WTC11 (cell line): ENCODE measurements around the gene ZNF775. TPM values are rescaled to one million over a fixed set of nuclear protein-coding genes. Genes with fewer than 3 reads are reported as not detected.

Experiments
- ATAC-seq: fragments of 200-7000 bp; cut with Tn5 transposase; 2 replicates; pipeline ENCODE4 v1.10.0; 2021; ENCODE audit warnings: mild to moderate bottlenecking, moderate library complexity
- CTCF ChIA-PET: fragments of 300-600 bp; sonication (Branson Sonifier 250); formaldehyde crosslinking; loops from one replicate; lab custom pipeline; 2021; ENCODE audit warnings: antibody characterized with exemption; lab: Charles Lee
- POLR2A ChIA-PET: fragments of 350-600 bp; sonication (Branson Sonifier 250); formaldehyde crosslinking; loops from one replicate; lab custom pipeline; 2021; ENCODE audit warnings: antibody characterized with exemption; lab: Charles Lee
- DNase-seq: peaks from one replicate; pipeline ENCODE4 v3.0.0; 2021; ENCODE audit warnings: low spot score
- H3K27ac Mint-ChIP-seq: 2 replicates; pipeline ENCODE4 v1.8.0; 2021; ENCODE audit warnings: mixed read lengths
- H3K27me3 Mint-ChIP-seq: 2 replicates; pipeline ENCODE4 v1.8.0; 2021; ENCODE audit warnings: low read depth, mild to moderate bottlenecking, moderate library complexity, mixed read lengths
- H3K36me3 Mint-ChIP-seq: 2 replicates; pipeline ENCODE4 v1.8.0; 2021; ENCODE audit warnings: mixed read lengths
- H3K4me1 Mint-ChIP-seq: 2 replicates; pipeline ENCODE4 v1.8.0; 2022; ENCODE audit warnings: mixed read lengths
- H3K4me3 Mint-ChIP-seq: 2 replicates; pipeline ENCODE4 v1.8.0; 2021; ENCODE audit warnings: mild to moderate bottlenecking, moderate library complexity, mixed read lengths
- H3K9me3 Mint-ChIP-seq: 2 replicates; pipeline ENCODE4 v1.8.0; 2021; ENCODE audit warnings: mixed read lengths
- CBFB ChIP-seq: sonication (generic); formaldehyde crosslinking; IDR thresholded peaks from 2 replicates; pipeline ENCODE4 v1.8.1; 2022; ENCODE audit warnings: mild to moderate bottlenecking, low read depth, missing genetic modification reagents
- CREM ChIP-seq: sonication (generic); formaldehyde crosslinking; IDR thresholded peaks from 2 replicates; pipeline ENCODE4 v1.8.1; 2022; ENCODE audit warnings: mild to moderate bottlenecking, missing genetic modification reagents, moderate library complexity
- EMX1 ChIP-seq: fragments of 250-450 bp; sonication (Bioruptor Pico); IDR thresholded peaks from 2 replicates; pipeline ENCODE4 v1.8.0; 2021; ENCODE audit warnings: mild to moderate bottlenecking
- FOXP1 ChIP-seq: sonication (generic); formaldehyde crosslinking; IDR thresholded peaks from 2 replicates; pipeline ENCODE4 v1.8.0; 2022; ENCODE audit warnings: missing genetic modification reagents, mild to moderate bottlenecking, moderate library complexity, borderline replicate concordance
- FOXP4 ChIP-seq: sonication (generic); formaldehyde crosslinking; IDR thresholded peaks from 2 replicates; pipeline ENCODE4 v1.8.0; 2022; ENCODE audit warnings: mild to moderate bottlenecking, missing genetic modification reagents
- IRF1 ChIP-seq: sonication (generic); formaldehyde crosslinking; IDR thresholded peaks from 2 replicates; pipeline ENCODE4 v1.8.0; 2023; ENCODE audit warnings: missing genetic modification reagents
- IRF2 ChIP-seq: sonication (generic); formaldehyde crosslinking; IDR thresholded peaks from 2 replicates; pipeline ENCODE4 v1.8.0; 2022; ENCODE audit warnings: low read depth, missing genetic modification reagents, borderline replicate concordance
- MXD4 ChIP-seq: fragments of 250-450 bp; sonication (Bioruptor Pico); IDR thresholded peaks from 2 replicates; pipeline ENCODE4 v1.8.0; 2021; ENCODE audit warnings: mild to moderate bottlenecking, moderate library complexity, borderline replicate concordance
- NFE2L1 ChIP-seq: sonication (generic); formaldehyde crosslinking; IDR thresholded peaks from 2 replicates; pipeline ENCODE4 v1.8.1; 2023; ENCODE audit warnings: missing genetic modification reagents
- NFYB ChIP-seq: sonication (generic); formaldehyde crosslinking; conservative IDR thresholded peaks from 2 replicates; pipeline ENCODE4 v1.8.0; 2022; ENCODE audit warnings: low read depth, missing genetic modification reagents
- NR1H2 ChIP-seq: sonication (generic); formaldehyde crosslinking; IDR thresholded peaks from 2 replicates; pipeline ENCODE4 v1.9.0; 2021; ENCODE audit warnings: mild to moderate bottlenecking, moderate library complexity, missing genetic modification reagents
- NR3C1 ChIP-seq: sonication (generic); formaldehyde crosslinking; conservative IDR thresholded peaks from 2 replicates; pipeline ENCODE4 v1.8.1; 2023; ENCODE audit warnings: low read depth, mild to moderate bottlenecking, missing genetic modification reagents
- PRRX2 ChIP-seq: fragments of 250-450 bp; sonication (Bioruptor Pico); IDR thresholded peaks from 2 replicates; pipeline ENCODE4 v1.8.0; 2021; ENCODE audit warnings: mild to moderate bottlenecking
- ZNF232 ChIP-seq: sonication (generic); formaldehyde crosslinking; IDR thresholded peaks from 2 replicates; pipeline ENCODE4 v1.8.0; 2022; ENCODE audit warnings: mild to moderate bottlenecking, missing genetic modification reagents
- ZNF425 ChIP-seq: fragments of 250-450 bp; sonication (Bioruptor Pico); conservative IDR thresholded peaks from 2 replicates; pipeline ENCODE4 v1.9.0; 2021; ENCODE audit warnings: mild to moderate bottlenecking
- ZSCAN18 ChIP-seq: fragments of 250-450 bp; sonication (Bioruptor Pico); IDR thresholded peaks from 2 replicates; pipeline ENCODE4 v2.1.2; 2022; ENCODE audit warnings: mild to moderate bottlenecking, moderate library complexity
- total RNA-seq: library from RNA; stranded (reverse); gene quantifications from 3 replicates; pipeline ENCODE4 v1.2.3, GENCODE V29; 2021
- TF ChIP-seq, protein P1 (sequence below): sonication (generic); formaldehyde crosslinking; IDR thresholded peaks from 2 replicates; pipeline ENCODE4 v1.8.0; 2022; ENCODE audit warnings: mild to moderate bottlenecking, missing genetic modification reagents
- TF ChIP-seq, protein P2 (sequence below): fragments of 250-450 bp; sonication (Bioruptor Pico); IDR thresholded peaks from 2 replicates; pipeline ENCODE4 v1.9.0; 2021; ENCODE audit warnings: mild to moderate bottlenecking, borderline replicate concordance
- TF ChIP-seq, protein P3 (sequence below): fragments of 250-450 bp; sonication (Bioruptor Pico); IDR thresholded peaks from 2 replicates; pipeline ENCODE4 v1.9.0; 2021; ENCODE audit warnings: mild to moderate bottlenecking

ZNF775 gene
- total RNA-seq, 1 experiment from 2014 or later: 25.4 TPM

- TF ChIP-seq, protein P1, sequence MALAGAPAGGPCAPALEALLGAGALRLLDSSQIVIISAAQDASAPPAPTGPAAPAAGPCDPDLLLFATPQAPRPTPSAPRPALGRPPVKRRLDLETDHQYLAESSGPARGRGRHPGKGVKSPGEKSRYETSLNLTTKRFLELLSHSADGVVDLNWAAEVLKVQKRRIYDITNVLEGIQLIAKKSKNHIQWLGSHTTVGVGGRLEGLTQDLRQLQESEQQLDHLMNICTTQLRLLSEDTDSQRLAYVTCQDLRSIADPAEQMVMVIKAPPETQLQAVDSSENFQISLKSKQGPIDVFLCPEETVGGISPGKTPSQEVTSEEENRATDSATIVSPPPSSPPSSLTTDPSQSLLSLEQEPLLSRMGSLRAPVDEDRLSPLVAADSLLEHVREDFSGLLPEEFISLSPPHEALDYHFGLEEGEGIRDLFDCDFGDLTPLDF (CRISPR knock-in tag): no peak
- TF ChIP-seq NR1H2 (CRISPR knock-in tag): no peak
- no peak for TF ChIP-seq FOXP1 (CRISPR knock-in tag)
- TF ChIP-seq CREM: no peak
Measured at GRCh38 chr7:150374026-150374425, 5.1 kb upstream of the ZNF775 start (continued).

DNA sequence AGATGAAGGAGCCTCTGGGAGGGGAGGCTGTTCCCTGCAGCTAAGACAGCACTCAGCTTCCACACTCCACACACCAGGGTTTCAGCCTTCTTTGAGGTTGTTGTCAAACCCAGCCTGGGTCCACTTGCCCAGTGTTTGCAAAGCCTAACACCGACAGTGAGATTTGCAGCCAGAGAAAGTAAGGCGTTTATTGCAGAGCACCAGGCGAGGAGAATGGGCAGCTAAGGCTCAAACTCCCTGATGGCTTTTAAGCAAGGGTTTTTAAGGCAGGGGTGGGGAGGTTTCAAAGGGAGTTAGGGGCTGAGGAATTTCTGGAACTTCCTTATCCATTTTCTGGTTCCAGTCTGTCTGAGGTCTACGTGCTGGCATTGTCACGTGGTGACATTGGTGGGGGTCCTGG, 4.7 kb upstream of the ZNF775 start:
- H3K4me1 Mint-ChIP-seq: peaks cover 68% of the 10 kb centered on the region
- H3K9me3 Mint-ChIP-seq: no peaks in the 10 kb centered on the region
- ChIA-PET POLR2A (no interaction called here), CTCF (interaction anchor here (1.2 kb wide), 1 partner anchor 9 kb away, joined by 3 read pairs; no protein-coding TSS in a partner anchor)
- H3K27me3 Mint-ChIP-seq: no peaks in the 10 kb centered on the region
- DNase-seq: peak; percentile 8
- TF ChIP-seq, protein P2, sequence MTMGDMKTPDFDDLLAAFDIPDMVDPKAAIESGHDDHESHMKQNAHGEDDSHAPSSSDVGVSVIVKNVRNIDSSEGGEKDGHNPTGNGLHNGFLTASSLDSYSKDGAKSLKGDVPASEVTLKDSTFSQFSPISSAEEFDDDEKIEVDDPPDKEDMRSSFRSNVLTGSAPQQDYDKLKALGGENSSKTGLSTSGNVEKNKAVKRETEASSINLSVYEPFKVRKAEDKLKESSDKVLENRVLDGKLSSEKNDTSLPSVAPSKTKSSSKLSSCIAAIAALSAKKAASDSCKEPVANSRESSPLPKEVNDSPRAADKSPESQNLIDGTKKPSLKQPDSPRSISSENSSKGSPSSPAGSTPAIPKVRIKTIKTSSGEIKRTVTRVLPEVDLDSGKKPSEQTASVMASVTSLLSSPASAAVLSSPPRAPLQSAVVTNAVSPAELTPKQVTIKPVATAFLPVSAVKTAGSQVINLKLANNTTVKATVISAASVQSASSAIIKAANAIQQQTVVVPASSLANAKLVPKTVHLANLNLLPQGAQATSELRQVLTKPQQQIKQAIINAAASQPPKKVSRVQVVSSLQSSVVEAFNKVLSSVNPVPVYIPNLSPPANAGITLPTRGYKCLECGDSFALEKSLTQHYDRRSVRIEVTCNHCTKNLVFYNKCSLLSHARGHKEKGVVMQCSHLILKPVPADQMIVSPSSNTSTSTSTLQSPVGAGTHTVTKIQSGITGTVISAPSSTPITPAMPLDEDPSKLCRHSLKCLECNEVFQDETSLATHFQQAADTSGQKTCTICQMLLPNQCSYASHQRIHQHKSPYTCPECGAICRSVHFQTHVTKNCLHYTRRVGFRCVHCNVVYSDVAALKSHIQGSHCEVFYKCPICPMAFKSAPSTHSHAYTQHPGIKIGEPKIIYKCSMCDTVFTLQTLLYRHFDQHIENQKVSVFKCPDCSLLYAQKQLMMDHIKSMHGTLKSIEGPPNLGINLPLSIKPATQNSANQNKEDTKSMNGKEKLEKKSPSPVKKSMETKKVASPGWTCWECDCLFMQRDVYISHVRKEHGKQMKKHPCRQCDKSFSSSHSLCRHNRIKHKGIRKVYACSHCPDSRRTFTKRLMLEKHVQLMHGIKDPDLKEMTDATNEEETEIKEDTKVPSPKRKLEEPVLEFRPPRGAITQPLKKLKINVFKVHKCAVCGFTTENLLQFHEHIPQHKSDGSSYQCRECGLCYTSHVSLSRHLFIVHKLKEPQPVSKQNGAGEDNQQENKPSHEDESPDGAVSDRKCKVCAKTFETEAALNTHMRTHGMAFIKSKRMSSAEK (CRISPR knock-in tag): 0 out of 2 replicates have a peak, but pooled peaks have one; percentile 23
- TF ChIP-seq NR3C1: no peak
- peaks cover 32% of the 10 kb centered on the region for H3K36me3 Mint-ChIP-seq
- H3K4me3 Mint-ChIP-seq: no peak overlapping the region
- no peak for ATAC-seq
- H3K27ac Mint-ChIP-seq: peak overlapping the region; percentile 92

DNA sequence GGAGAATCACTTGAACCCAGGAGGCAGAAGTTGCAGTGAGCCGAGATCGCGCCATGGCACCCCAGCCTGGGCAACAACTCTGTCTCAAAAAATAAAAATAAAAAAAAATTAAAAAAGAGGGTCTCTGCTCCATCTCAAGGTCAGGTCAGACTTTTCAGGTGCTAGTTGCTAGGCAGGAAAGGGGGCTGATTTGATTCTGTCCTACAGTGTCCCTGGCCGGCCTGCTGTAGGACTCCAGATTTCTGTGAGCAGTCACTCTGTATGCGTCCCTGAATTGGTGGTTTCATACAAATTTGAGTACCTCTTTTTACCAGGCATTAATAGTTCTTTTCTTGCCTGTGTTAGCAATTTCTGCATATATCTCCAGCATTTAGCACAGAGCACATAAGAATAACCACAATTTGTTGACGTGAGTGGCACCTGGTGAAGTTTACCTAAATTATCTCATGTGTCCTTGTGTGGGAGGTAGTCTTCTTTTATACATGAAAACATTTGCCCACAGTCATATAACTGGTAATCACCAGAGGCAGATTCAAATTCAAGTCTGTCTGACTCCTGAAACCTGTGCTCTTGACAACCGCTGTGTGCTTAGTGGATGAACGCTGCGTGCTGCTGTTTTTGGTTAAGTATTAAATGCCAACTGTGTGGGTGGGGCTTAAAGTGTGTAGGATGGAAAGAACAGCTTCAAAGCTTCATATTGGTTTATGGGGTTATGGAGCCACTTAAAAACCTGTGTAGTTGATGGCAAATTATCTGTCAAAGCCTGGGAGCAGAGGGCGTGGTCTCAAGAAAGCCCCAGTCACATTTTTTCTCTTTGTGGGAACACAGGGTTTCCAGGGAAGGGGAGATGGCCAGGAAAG, 3.2 kb upstream of the ZNF775 start:
- ChIA-PET POLR2A (no interaction called here), CTCF (no interaction called here)
- Mint-ChIP-seq H3K9me3 (no peaks in the 10 kb centered on the region), H3K4me3 (no peak overlapping the region), H3K4me1 (peaks cover 67% of the 10 kb centered on the region), H3K27ac (peak overlapping the region; percentile 88), H3K27me3 (no peaks in the 10 kb centered on the region), H3K36me3 (peaks cover 27% of the 10 kb centered on the region)
- DNase-seq: peak; percentile 4
- ATAC-seq: no peak
- no peak for TF ChIP-seq IRF1
- TF ChIP-seq, protein P3, sequence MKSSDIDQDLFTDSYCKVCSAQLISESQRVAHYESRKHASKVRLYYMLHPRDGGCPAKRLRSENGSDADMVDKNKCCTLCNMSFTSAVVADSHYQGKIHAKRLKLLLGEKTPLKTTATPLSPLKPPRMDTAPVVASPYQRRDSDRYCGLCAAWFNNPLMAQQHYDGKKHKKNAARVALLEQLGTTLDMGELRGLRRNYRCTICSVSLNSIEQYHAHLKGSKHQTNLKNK: no peak
- TF ChIP-seq MXD4 (CRISPR knock-in tag): no peak
- no peak for TF ChIP-seq CBFB
- TF ChIP-seq NFE2L1: no peak
- no peak for TF ChIP-seq NFYB (CRISPR knock-in tag)
- TF ChIP-seq PRRX2 (CRISPR knock-in tag): no peak
- no peak for TF ChIP-seq ZSCAN18 (CRISPR knock-in tag)
- TF ChIP-seq IRF2 (CRISPR knock-in tag): no peak
- TF ChIP-seq EMX1: no peak
- TF ChIP-seq ZNF425 (CRISPR knock-in tag): no peak
- no peak for TF ChIP-seq ZNF232 (CRISPR knock-in tag)
- no peak for TF ChIP-seq FOXP4 (CRISPR knock-in tag)
